HK-2 (cell line): ENCODE results near the gene MAGI1.
A peak's percentile ranks its signal among the peaks of the same experiment; 100 is the strongest.

Experiments used
- DNase-seq: peaks from one replicate; pipeline ENCODE4 v3.0.0-alpha.2; 2018; ENCODE audit not compliant: unreplicated experiment

MAGI1 gene

GRCh38 chr3:65716071-65716751 lies 322.5 kb downstream of the MAGI1 start:
- DNase-seq = no peak

- DNase-seq = no peak
Observed at GRCh38 chr3:65714134-65714533, 324.6 kb downstream of the MAGI1 start.

GRCh38 chr3:65713016-65713415 lies 325.7 kb downstream of the MAGI1 start:
- no peak for DNase-seq

- DNase-seq = no peak
Observed at GRCh38 chr3:65712140-65712539, 326.6 kb downstream of the MAGI1 start.

GRCh38 chr3:65706776-65707568 lies 331.7 kb downstream of the MAGI1 start:
- DNase-seq = no peak

GRCh38 chr3:65706301-65706700 lies 332.4 kb downstream of the MAGI1 start:
- DNase-seq = no peak

- DNase-seq = no peak
Observed at GRCh38 chr3:65703820-65704219, 334.9 kb downstream of the MAGI1 start.

- no peak for DNase-seq
Observed at GRCh38 chr3:65703026-65703425, 335.7 kb downstream of the MAGI1 start.

- no peak for DNase-seq
Observed at GRCh38 chr3:65702202-65702601, 336.5 kb downstream of the MAGI1 start.

GRCh38 chr3:65701516-65701915 lies 337.2 kb downstream of the MAGI1 start:
- no peak for DNase-seq

GRCh38 chr3:65689436-65689835 lies 349.3 kb downstream of the MAGI1 start:
- no peak for DNase-seq

- DNase-seq = no peak
Observed at GRCh38 chr3:65687741-65688140, 351.0 kb downstream of the MAGI1 start.

- DNase-seq = no peak
Observed at GRCh38 chr3:65685621-65686235, 353.0 kb downstream of the MAGI1 start.

GRCh38 chr3:65678516-65678915 lies 360.2 kb downstream of the MAGI1 start:
- no peak for DNase-seq

- peak; percentile 28 for DNase-seq
Observed at GRCh38 chr3:65677486-65678010, 361.2 kb downstream of the MAGI1 start.

GRCh38 chr3:65676580-65676979 lies 362.1 kb downstream of the MAGI1 start:
- no peak for DNase-seq

- DNase-seq = no peak
Observed at GRCh38 chr3:65675011-65675410, 363.7 kb downstream of the MAGI1 start.

- no peak for DNase-seq
Observed at GRCh38 chr3:65674226-65674625, 364.5 kb downstream of the MAGI1 start.

GRCh38 chr3:65672871-65673815 lies 365.6 kb downstream of the MAGI1 start:
- peak; percentile 23 for DNase-seq

GRCh38 chr3:65672061-65672460 lies 366.7 kb downstream of the MAGI1 start:
- no peak for DNase-seq

- DNase-seq = no peak
Observed at GRCh38 chr3:65671004-65671403, 367.7 kb downstream of the MAGI1 start.
